ENCODE measurements around the gene TRPM2.

DNA sequence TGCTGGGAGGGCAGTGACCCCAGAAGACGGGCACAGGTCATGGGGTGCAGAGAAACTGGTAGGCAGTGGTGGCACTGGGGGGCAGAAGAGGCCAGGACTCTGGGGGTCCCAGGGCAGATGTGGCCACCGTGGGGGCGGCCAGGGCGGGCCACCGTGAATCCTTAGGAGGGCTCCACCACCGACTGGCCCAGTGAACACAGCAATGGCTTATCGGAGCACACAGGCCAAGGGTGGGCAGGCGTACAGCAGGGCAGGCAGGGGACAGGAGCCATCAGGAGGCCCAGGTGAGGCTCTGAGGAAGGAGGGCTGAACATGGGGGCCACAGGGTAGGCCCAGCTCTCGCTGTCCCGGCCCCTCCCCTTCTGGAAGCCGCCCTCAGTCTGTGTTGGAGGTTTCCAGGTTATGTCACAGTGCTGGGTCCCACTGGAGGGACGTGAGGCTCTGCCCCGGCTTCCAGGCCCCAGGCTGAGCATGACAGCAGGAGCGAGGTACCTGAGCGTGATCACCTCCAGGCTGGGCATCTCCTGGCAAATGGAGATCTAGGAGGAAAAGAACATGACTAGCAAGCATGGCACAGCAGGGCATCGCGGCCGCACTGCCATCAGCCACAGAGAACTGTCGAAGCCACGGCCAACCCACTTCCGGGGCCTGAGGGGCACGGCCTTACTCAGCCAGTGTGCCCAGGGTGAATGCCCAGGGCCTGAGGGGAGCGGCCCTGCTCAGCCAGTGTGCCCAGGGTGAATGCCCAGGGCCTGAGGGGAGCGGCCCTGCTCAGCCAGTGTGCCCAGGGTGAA is 18.0 kb upstream of the TRPM2 start:
- TF ChIP-seq, protein P1, sequence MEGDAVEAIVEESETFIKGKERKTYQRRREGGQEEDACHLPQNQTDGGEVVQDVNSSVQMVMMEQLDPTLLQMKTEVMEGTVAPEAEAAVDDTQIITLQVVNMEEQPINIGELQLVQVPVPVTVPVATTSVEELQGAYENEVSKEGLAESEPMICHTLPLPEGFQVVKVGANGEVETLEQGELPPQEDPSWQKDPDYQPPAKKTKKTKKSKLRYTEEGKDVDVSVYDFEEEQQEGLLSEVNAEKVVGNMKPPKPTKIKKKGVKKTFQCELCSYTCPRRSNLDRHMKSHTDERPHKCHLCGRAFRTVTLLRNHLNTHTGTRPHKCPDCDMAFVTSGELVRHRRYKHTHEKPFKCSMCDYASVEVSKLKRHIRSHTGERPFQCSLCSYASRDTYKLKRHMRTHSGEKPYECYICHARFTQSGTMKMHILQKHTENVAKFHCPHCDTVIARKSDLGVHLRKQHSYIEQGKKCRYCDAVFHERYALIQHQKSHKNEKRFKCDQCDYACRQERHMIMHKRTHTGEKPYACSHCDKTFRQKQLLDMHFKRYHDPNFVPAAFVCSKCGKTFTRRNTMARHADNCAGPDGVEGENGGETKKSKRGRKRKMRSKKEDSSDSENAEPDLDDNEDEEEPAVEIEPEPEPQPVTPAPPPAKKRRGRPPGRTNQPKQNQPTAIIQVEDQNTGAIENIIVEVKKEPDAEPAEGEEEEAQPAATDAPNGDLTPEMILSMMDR (IDR thresholded peaks at IDR 0.05), result no peak
- TF ChIP-seq ZFX (IDR thresholded peaks at IDR 0.05; ENCODE audit: borderline replicate concordance), result no peak
